OCI-LY1 (cell line): ENCODE measurements around the gene CBFA2T3.

Source experiments
- H2AFZ ChIP-seq: fragments of 200-600 bp; sonication (generic), shearing (Covaris generic); 2 replicates; pipeline ENCODE4 v1.6.0; 2014; ENCODE audit warnings: antibody characterized with exemption, mild to moderate bottlenecking, low read length
- H3F3A ChIP-seq: fragments of 200-600 bp; sonication (generic), shearing (Covaris generic); 2 replicates; pipeline ENCODE4 v1.6.0; 2014; ENCODE audit warnings: mild to moderate bottlenecking, antibody characterized with exemption, low read length, moderate library complexity; ENCODE audit not compliant: insufficient read depth
- H3K27ac ChIP-seq: fragments of 200-600 bp; sonication (generic); 2 replicates; pipeline ENCODE4 v1.5.1; 2014; ENCODE audit warnings: low read length, mixed run types, mild to moderate bottlenecking, low read depth; ENCODE audit not compliant: poor library complexity, severe bottlenecking
- H3K27me3 ChIP-seq: fragments of 200-600 bp; sonication (generic); 2 replicates; pipeline ENCODE4 v1.6.0; 2014; ENCODE audit warnings: antibody characterized with exemption, mild to moderate bottlenecking, low read length, moderate library complexity; ENCODE audit not compliant: insufficient read depth
- H3K36me3 ChIP-seq: fragments of 200-600 bp; sonication (generic); 2 replicates; pipeline ENCODE4 v1.6.1; 2014; ENCODE audit warnings: mild to moderate bottlenecking, antibody characterized with exemption, low read length, moderate library complexity, mixed read lengths; ENCODE audit not compliant: insufficient read depth
- H3K4me1 ChIP-seq: fragments of 200-600 bp; sonication (generic); 2 replicates; pipeline ENCODE4 v1.5.1; 2014; ENCODE audit warnings: mild to moderate bottlenecking, low read length, moderate library complexity; ENCODE audit not compliant: insufficient read depth, severe bottlenecking
- H3K4me2 ChIP-seq: fragments of 200-600 bp; sonication (generic), shearing (Covaris generic); 2 replicates; pipeline ENCODE4 v1.6.1; 2014; ENCODE audit warnings: low read length
- H3K4me3 ChIP-seq: fragments of 200-600 bp; sonication (generic); 2 replicates; pipeline ENCODE4 v1.5.1; 2014; ENCODE audit warnings: low read length, low read depth, mild to moderate bottlenecking, mixed read lengths; ENCODE audit not compliant: poor library complexity, severe bottlenecking
- H3K79me2 ChIP-seq: fragments of 200-600 bp; shearing (Covaris generic); 2 replicates; pipeline ENCODE4 v1.6.1; 2016; ENCODE audit warnings: mixed run types, low read length, mixed read lengths; ENCODE audit not compliant: insufficient read depth
- H3K9ac ChIP-seq: fragments of 200-600 bp; sonication (generic), shearing (Covaris generic); 2 replicates; pipeline ENCODE4 v1.6.1; 2014; ENCODE audit warnings: mild to moderate bottlenecking, low read length, mixed read lengths
- H3K9me2 ChIP-seq: fragments of 200-600 bp; sonication (generic), shearing (Covaris generic); 2 replicates; pipeline ENCODE4 v1.6.1; 2014; ENCODE audit warnings: low read depth, mild to moderate bottlenecking, low read length, mixed read lengths
- H3K9me3 ChIP-seq: fragments of 200-600 bp; shearing (Covaris generic); 2 replicates; pipeline ENCODE4 v1.6.1; 2014; ENCODE audit warnings: low read length, mixed read lengths
- H4K20me1 ChIP-seq: fragments of 200-600 bp; sonication (generic), shearing (Covaris generic); 2 replicates; pipeline ENCODE4 v1.6.0; 2016; ENCODE audit warnings: mild to moderate bottlenecking, low read length; ENCODE audit not compliant: insufficient read depth
- CTCF ChIP-seq: fragments of 200-600 bp; sonication (generic), shearing (Covaris generic); IDR thresholded peaks from 2 replicates; pipeline ENCODE4 v1.5.1; 2017; ENCODE audit warnings: mild to moderate bottlenecking, antibody characterized with exemption, low read length, moderate library complexity, mixed read lengths
- EZH2 ChIP-seq: fragments of 200-600 bp; sonication (generic), shearing (Covaris generic); IDR thresholded peaks from 2 replicates; pipeline ENCODE4 v1.8.0; 2017; ENCODE audit warnings: borderline replicate concordance, mixed run types, mild to moderate bottlenecking, antibody characterized with exemption, low read length, moderate library complexity, mixed read lengths

CBFA2T3 gene

GRCh38 chr16:88966986-88967829, 9.8 kb downstream of the CBFA2T3 start:
- Histone ChIP-seq H3F3A (0 out of 2 replicates have a peak, but pooled peaks cover 3% of the 10 kb centered on the region), H3K4me2 (peak overlapping the region; percentile 73; the same call in 1 of the 2 replicates), H3K9ac (peak overlapping the region; percentile 30), H3K79me2 (no peaks in the 10 kb centered on the region), H3K4me1 (peaks cover 72% of the 10 kb centered on the region), H3K27ac (peak overlapping the region; percentile 100), H3K36me3 (0 out of 2 replicates have a peak, but pooled peaks cover 7% of the 10 kb centered on the region), H2AFZ (no peak overlapping the region), H3K27me3 (no peaks in the 10 kb centered on the region), H3K9me2 (no peaks in the 10 kb centered on the region), H3K9me3 (no peaks in the 10 kb centered on the region), H4K20me1 (no peaks in the 10 kb centered on the region), H3K4me3 (no peak overlapping the region)
- TF ChIP-seq CTCF (no peak), EZH2 (no peak)

- peaks cover 59% of the 10 kb centered on the region for H3K4me1 ChIP-seq
- H3K79me2 ChIP-seq, result no peaks in the 10 kb centered on the region
- H3K4me3 ChIP-seq, result no peak overlapping the region
- peak overlapping the region; percentile 43; the same call in 1 of the 2 replicates for H3K9ac ChIP-seq
- H3K4me2 ChIP-seq, result peak overlapping the region; percentile 19; the same call in 1 of the 2 replicates
- no peaks in the 10 kb centered on the region for H3K9me3 ChIP-seq
- 0 out of 2 replicates have a peak, but pooled peaks cover 3% of the 10 kb centered on the region for H3F3A ChIP-seq
- H2AFZ ChIP-seq, result no peak overlapping the region
- no peaks in the 10 kb centered on the region for H4K20me1 ChIP-seq
- 0 out of 2 replicates have a peak, but pooled peaks cover 8% of the 10 kb centered on the region for H3K36me3 ChIP-seq
- H3K27me3 ChIP-seq, result no peaks in the 10 kb centered on the region
- TF ChIP-seq CTCF (no peak), EZH2 (no peak)
- H3K9me2 ChIP-seq, result no peaks in the 10 kb centered on the region
- peak overlapping the region; percentile 100 for H3K27ac ChIP-seq
Observed at GRCh38 chr16:88965826-88966480, 11.1 kb downstream of the CBFA2T3 start.

GRCh38 chr16:88965411-88965810, 11.6 kb downstream of the CBFA2T3 start:
- Histone ChIP-seq H3K4me2 (peak overlapping the region; percentile 19; the same call in 1 of the 2 replicates), H2AFZ (no peak overlapping the region), H3F3A (0 out of 2 replicates have a peak, but pooled peaks cover 3% of the 10 kb centered on the region), H3K9me2 (no peaks in the 10 kb centered on the region), H3K79me2 (no peaks in the 10 kb centered on the region), H3K4me3 (no peak overlapping the region), H3K9ac (peak overlapping the region; percentile 43; the same call in 1 of the 2 replicates), H4K20me1 (no peaks in the 10 kb centered on the region), H3K4me1 (peaks cover 54% of the 10 kb centered on the region), H3K27ac (peak overlapping the region; percentile 100), H3K9me3 (no peaks in the 10 kb centered on the region), H3K36me3 (0 out of 2 replicates have a peak, but pooled peaks cover 8% of the 10 kb centered on the region), H3K27me3 (no peaks in the 10 kb centered on the region)
- TF ChIP-seq CTCF (no peak), EZH2 (no peak)
